SIG-M5 treated with dmso at 0.1 percent for 504 hours (cell line): ENCODE results near the gene NXN.
"Not testable (repeated sequence)": the region's sequence is repeated elsewhere in the genome, so short reads cannot be mapped to it uniquely, and the experiment has no call there.

Experiments
- DNase-seq: peaks from one replicate; lab custom pipeline; 2025; ENCODE audit not compliant: unreplicated experiment; lab: John Stamatoyannopoulos, UW

Gene NXN

GRCh38 chr17:924306-924705 is 55.3 kb downstream of the NXN start:
- DNase-seq = not testable (repeated sequence)

- no peak for DNase-seq
These were observed 55.9 kb downstream of the NXN start for GRCh38 chr17:923633-924032.

GRCh38 chr17:921161-921560 is 58.4 kb downstream of the NXN start:
- no peak for DNase-seq

GRCh38 chr17:920190-920589 is 59.4 kb downstream of the NXN start:
- no peak for DNase-seq

GRCh38 chr17:917941-918740 is 61.4 kb downstream of the NXN start:
- no peak for DNase-seq

- DNase-seq = no peak
These were observed 62.2 kb downstream of the NXN start for GRCh38 chr17:917391-917811.

GRCh38 chr17:916315-916714 is 63.3 kb downstream of the NXN start:
- DNase-seq = no peak

GRCh38 chr17:915538-916201 is 63.9 kb downstream of the NXN start:
- DNase-seq = no peak

GRCh38 chr17:914561-914960 is 65.0 kb downstream of the NXN start:
- DNase-seq = no peak

- DNase-seq = no peak
These were observed 66.4 kb downstream of the NXN start for GRCh38 chr17:913207-913606.

GRCh38 chr17:909642-910323 is 69.8 kb downstream of the NXN start:
- no peak for DNase-seq

- DNase-seq = no peak
These were observed 71.9 kb downstream of the NXN start for GRCh38 chr17:907725-908124.

GRCh38 chr17:905708-906107 is 73.9 kb downstream of the NXN start:
- DNase-seq = not testable (repeated sequence)

GRCh38 chr17:903691-904481 is 75.7 kb downstream of the NXN start:
- DNase-seq = no peak

- no peak for DNase-seq
These were observed 77.1 kb downstream of the NXN start for GRCh38 chr17:902463-902862.

- DNase-seq = no peak
These were observed 77.6 kb downstream of the NXN start for GRCh38 chr17:901964-902363.

GRCh38 chr17:901191-901950 is 78.2 kb downstream of the NXN start:
- DNase-seq = no peak

- no peak for DNase-seq
These were observed 79.1 kb downstream of the NXN start for GRCh38 chr17:900336-900934.

- no peak for DNase-seq
These were observed 81.5 kb downstream of the NXN start for GRCh38 chr17:897970-898619.
